ENCODE results near the gene NANS.
"Not testable (repeated sequence)": the region's sequence is repeated elsewhere in the genome, so short reads cannot be mapped to it uniquely, and the experiment has no call there.

The NANS gene

DNA sequence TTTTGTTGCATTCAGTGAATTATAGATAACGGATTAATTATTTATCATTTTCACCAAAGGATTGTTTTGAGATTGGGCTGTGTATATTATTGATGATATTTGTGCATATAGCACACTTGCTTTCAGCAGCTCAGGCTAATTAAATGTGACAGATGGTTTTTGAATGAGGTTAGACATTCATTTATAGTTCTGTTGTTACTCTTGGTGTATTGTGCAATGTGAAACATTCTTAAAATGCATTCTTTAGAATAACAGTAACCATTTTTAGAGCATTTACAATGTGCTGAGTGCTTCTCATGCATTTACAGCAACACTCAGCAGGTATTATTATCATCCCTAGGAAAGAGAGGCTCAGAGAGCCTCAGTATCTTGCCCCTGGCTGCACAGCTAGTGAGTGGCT, 23.8 kb downstream of the NANS start:
- DNase-seq: no peak

DNA sequence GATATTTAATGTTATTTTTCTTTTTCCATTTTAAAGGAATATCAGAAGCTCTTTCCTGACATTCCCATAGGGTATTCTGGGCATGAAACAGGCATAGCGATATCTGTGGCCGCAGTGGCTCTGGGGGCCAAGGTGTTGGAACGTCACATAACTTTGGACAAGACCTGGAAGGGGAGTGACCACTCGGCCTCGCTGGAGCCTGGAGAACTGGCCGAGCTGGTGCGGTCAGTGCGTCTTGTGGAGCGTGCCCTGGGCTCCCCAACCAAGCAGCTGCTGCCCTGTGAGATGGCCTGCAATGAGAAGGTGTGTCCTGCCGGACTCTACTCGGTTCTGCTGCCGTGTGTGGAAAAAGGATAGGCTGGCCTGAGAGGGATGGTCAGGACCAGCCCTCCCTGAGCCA, 24.2 kb downstream of the NANS start:
- no peak for DNase-seq

DNA sequence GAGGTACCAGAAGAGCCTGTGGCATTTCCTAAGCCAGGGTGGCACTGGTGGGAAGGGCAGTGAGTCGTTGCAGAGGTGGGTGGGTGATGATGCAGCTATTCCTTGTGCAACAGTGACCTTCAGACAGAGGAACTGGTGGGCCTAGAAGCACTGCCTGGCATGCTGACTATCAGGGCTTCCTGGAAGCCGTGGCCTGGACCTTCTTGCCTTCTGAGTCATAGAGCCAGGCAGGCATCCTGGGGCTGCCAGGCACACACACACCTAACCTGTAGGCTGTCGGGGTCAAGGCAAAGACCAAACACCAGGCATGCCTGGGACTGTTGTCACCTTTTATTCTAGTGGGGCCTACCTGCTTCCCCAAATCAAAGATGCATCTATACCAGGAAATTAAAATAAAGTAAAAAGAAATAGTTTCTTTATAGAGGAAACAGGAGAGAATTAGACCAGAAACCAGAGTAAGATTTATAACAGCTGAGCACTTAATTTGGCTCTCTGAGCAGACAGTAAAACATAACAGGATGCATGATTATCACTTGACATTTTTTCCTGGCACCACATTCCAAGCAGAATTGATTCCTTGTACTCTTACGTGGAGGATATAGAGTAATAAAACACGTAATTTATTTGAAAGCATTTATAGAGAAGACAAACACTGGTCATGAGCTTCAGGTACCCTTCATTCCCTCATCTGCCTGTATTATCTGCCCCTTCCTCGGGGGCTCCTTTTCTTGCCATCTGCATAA, 25.1 kb downstream of the NANS start:
- no peak for DNase-seq

DNA sequence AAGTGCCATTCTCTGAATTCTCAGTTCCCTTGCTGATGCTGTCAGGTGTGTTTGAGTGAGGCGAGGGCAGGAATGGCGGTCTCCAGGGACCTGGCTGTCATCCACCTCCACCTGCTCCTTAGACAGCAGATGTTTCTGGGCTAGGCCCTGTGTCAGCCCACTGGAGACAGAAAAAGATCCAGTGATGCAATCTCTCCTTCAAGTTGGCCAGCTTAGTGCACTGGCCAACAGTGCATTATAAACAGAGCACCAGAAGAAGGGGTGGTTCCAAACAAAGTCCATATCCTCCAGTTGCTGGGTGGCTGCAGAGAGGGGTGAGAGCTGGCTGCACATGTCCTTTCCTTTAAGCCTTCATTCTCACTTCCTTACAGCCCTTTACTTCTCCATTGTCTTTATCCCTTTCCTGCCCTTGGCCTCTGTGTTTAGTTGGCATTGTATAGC, 26.5 kb downstream of the NANS start:
- no peak for DNase-seq

DNA sequence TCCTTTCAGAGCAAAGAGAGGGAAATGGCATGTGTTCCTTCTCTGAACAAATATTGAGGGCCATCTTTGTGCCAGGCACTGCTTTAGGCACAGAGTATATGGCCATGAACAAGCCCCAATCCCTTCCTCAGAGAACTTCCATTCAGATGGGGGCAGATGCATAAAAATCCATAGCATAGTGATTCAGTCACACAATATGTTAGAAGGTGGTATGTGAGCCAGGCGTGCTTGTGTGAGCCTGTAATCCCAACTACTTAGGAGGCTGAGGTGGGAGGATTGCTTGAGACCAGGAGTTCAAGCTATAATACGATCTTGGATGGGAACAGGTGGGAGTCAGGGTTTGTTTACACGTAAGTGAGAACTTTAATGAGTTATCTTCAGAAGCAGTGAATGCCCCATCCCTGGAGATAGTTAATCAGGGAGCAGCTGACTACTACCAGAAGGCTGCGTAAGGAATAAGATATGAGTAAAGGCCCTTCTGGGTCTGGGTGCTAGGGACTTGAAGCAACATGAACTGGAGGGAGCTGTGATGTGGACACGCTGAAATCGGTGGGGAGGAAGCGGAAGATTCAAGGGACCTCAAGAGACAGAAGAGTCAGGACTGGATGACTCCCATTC, 27.1 kb downstream of the NANS start:
- no peak for DNase-seq

DNA sequence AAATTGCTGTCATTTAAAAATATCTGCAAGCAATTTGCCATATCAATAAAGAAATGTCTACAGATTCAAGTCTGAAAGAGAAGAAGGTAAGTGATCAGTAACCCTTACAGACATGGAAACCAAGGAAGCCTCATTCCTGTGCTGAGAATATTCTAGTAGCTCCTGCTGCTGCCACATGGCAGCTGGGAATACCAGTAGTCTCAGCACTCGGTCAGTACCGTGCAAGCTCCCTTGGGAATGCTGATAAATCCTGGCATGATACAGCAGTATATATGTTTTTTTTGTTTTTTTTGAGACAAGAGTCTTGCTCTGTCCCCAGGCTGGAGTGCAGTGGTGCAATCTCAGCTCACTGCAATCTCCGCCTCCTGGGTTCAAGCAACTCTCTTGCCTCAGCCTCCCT, 27.9 kb downstream of the NANS start:
- DNase-seq: no peak

DNA sequence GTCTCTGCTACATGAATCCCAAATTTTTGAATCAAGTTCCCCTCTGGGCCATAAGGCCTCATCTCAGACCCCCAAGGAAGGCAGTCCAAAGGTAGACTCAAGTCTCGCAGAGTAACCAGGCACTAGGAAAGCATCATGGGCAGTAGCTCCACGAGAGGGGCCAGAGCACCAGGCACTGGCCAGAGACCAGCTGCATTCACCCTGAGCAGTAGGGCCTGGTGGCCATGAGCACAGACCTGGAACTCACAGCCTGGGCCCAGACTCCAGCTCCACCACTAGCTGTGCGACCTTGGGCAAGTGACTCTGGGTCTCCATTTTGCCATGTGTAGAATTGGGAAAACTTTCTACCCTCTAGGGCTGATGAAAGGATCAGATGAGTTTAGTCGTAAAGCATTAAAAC, 28.5 kb downstream of the NANS start:
- DNase-seq: no peak

DNA sequence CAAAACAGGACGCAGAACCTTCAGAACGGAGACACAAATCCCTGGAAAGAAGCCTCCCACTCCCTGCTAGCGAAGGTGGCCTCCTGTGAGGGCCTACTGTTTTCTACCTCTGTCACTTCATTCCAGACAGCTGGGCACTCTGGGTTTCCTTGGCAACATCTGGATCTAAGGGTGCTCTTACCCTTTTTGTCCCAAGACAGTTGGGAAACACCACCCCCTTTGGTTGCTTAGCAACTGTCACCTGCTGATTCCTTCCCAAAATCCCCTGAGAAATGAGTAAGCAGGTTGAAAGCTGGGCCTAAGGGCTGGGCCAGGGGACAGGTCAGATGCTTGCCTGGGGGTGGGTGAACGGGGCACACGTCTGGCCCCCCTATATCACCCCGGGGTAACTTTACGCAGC, 29.4 kb downstream of the NANS start:
- no peak for DNase-seq

DNA sequence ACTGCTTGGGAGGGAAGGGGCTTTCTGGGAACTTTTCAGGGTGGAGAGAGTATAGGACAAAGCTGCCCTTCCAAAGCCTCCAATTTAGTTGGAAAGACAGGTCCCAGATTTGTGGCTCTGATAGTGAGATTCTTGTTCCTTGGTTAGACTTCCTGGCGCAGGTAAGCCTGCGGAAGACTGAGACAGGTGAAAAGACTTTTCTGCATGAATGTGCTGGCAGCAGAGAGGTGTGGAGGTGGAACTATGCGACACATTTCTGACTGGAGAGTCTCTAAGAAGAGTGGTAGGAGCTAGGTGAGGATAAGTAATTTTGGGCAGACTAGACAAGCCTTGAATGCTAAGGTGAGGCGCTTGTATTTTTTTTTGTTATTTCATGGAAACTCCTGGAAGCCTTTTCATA, 29.9 kb downstream of the NANS start:
- no peak for DNase-seq

DNA sequence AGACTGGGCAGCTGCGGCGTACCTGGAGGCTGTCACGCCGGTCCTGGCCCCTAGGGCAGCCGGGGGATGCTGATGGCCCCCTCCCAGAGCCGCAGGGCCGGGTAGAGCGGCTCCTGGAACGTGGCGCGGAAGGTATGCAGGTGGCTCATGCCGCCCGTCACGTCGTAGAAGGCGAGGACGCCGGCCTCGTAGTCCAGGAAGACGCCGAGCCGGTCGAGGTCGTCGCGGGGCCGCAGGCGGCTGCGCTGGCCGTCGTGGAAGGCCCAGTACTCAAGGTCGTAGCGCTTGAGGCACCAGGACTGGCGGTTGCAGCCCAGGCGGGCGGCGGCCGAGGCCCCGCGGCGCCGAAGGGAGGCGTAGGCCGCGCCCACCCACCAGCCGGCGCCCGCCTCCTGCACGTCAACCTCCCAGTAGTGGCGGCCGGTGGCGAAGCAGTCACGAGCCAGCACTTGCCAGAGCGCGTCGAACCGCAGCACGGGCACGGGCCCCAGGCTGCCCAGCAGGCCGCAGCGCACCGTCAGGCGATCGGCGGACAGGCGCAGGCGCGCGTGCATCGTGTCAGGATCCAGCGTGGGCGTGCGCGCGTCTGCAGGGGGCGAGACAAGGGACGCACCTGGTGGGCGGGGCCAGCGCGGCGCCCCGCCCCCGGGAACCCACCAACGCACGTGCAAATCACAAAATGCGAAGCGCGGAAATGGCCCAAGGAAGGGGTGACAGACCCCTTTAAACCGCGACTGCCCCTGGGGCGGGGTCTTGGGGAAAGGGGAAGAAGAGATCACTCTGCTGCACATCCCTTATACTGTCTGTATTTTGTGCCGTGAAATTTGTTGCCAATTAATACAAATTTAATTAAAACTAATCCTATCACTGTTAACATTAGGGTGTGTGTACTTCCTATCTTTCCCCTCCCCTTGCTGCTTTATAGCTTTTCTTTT, 31.2 kb downstream of the NANS start:
- no peak for DNase-seq

DNA sequence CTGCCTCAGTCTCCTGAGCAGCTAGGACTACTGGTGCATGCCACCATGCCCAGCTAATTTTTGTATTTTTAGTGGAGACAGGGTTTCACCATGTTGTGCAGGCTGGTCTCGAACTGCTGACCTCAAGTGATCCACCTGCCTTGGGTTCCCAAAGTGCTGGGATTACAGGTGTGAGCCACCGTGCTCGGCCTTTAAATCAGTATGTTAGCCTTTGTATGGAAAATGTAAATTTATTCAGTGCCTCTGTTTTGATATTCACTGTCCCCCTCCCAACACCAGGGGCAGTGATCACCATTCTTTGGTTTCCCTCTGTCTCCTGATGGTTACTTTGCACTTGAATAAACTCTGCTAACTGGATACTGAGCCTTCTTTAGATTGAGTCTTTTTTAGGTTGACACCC, 34.1 kb downstream of the NANS start:
- not testable (repeated sequence) for DNase-seq

DNA sequence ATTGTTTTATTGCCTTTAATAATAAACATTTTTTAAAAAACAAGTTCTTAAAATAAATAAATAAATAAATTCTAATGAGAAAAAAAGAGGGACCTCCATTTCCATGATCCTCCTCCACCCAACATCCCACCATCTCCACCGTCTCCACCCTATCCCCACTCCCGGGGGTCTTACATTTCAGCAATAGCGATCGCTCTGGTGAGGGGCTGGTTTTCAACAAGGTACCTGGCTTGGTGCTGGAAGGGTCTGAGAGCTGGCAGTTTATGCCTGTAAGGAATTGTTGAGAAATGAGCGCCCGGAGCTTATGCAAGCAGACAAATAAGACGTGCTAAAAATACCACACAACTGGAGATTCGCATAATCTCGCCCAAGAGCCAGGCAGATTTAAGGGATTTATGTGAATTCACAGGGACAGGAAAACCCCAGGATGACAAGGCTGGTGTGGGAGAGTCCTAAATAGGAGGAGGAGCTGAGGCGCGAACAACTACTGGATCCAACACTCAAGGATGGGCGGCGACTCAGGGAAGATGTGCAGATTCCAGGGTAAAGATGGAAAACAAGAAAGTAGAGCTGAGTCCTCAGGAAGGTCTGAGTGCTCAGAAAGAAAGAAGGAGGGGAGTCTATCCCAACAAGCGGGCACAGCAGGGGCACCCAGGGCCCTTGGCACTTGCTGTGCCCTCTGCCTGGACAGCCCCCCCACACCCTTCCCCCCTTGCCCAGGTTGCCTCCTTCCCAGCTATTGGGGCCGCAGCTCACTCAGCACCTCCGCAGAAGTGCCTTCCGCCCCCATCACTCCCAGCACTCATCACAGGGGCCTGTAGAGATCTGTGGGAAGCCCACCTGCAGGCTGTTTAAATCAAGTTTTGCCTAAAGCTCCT, 35.4 kb downstream of the NANS start:
- no peak for DNase-seq

DNA sequence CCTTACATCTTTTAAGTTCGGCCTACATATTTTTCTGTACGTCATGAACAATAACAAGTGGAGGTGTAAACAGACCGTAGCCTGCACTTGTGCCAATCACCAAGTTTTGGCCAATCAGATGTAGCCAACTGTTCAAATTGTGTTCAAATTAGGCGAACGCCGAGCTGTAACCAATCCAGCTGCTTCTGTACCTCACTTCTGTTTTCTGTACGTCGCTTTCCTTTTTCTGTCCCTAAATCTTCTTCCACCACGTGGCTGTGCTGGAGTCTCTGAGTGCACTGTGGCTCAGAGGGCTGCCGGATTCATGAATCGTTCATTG, 36.0 kb downstream of the NANS start:
- no peak for DNase-seq

DNA sequence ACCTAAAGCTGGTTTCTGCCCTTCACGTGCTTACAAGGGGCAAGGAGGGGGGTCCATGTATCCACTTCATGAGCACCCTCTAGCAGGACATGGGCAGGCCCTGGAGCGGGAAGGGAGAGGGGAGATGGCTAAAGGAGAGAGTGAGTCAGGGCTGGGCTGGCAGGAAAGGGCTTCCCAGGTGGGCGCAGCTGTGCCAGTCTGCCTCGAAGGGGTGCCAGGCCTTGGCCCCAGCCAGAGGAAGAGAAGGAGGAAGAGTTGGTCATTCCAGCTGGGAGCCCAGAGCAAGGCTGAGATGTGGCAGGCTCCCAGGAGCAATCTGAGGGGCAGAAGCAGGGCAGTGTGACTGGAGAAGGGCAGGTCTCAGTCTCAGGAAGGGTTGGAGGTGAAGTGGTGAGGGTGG, 37.8 kb downstream of the NANS start:
- DNase-seq: no peak

DNA sequence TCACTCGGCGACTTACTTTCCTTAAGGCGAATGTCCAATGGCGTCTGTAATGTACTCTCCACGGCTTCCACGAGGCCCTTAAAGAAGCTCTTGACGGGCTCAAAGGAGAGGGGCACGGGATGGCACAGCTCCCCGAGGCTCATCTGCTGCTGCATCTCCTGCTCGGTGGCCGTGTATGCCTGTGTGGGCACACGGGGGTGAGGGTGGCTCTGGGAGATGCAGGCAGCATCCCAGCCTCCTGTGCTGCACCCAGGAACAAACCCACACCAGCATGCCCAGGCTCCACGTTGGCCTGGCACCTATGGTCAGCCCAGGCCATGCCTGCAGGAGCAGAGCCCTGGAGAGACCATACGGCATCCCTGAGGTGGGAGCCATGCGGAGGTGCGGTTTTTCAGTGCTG, 38.3 kb downstream of the NANS start:
- no peak for DNase-seq

DNA sequence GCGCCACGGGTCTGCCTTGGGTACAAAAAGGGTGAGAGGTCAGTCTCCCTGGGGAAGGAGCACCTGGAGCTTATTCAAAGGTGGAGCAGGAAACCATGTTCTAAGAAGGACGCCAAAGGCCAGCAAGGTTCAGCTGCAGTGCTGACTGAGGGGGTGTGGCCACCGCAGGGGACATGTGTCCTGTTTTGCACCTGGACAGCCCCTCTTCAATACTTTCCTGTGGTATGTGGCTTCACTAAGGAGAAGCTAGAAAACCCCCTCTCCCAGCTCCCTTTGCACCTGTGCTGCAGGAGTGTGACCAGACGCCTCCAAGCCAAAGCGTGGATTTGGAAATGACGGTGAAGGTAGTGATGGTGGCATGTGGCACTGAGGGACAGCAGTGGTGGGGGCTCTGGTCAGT, 38.9 kb downstream of the NANS start:
- no peak for DNase-seq

DNA sequence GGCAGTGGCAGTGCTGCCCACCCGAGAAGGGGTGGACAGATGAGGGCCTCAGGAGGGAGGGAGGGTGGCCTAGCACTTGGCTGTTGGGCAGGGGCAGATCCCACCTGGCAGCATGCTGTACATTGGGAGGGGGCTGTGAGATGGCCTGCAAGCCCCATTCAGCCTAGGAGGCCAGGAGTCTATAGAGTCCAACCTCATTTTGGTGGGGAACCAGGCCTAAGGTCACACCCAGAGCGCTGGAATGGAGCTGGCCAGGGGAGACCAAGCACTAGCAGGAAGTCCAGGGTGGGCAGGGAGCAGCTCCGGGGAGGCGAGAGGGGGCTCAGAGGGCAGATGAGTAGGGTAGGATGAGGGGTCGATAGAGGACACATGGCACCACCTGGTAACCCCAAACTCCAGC, 39.6 kb downstream of the NANS start:
- DNase-seq: no peak

DNA sequence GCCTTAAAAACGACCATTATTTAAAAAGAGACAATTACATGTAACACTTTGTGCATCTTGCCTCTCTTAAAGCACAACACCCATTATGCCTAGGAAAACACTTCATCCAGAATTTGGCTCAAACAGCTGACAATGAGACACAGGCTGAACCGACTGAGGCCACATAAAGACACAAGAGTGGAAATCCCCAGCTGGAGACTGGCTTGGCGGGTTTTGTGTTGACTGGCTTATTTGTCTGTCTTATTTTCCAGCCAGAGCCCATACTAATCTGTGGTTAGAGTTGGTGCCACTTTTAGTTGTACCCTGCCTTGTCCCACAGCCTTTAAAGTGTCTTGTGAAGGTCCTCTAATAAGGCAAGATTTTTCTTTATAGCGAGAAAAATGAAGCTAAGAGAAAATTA, 41.3 kb downstream of the NANS start:
- no peak for DNase-seq

DNA sequence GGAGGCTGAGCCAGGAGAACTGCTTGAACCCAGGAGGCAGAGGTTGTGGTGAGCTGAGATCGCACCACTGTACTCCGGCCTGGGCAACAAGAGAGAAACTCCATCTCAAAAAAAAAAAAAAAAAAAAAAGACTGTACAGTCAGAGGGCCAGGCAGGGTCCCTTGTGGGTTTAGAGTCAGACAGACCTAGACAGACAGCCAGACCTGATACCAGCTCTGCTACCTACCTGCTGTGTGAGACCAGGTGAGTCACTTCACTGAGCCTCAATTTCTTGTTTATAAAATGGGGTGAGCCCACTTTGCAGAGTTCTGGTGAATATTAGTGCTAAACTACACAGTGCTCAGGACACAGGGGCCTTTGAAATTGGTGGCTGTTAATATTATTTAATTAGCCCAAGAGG, 42.8 kb downstream of the NANS start:
- DNase-seq: no peak

DNA sequence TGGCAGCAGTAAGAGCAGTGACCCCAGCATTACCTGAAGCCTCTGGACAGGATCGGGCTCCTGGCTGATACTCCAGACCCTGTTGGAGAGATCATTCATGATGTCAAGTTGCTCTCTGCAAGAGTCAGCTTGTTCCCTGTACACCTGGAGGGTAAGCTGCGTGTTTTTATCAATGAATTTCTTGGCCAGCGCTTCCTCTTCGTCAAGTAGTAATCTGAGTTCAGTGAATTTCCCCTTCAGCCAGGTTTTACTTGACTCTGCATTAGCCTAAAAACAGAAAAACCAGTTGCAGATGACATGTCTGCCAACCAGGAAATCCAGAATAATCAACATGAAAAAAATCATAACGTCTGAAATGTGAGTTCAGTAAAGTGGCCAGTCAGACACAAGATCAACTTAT, 43.4 kb downstream of the NANS start:
- DNase-seq: no peak

DNA sequence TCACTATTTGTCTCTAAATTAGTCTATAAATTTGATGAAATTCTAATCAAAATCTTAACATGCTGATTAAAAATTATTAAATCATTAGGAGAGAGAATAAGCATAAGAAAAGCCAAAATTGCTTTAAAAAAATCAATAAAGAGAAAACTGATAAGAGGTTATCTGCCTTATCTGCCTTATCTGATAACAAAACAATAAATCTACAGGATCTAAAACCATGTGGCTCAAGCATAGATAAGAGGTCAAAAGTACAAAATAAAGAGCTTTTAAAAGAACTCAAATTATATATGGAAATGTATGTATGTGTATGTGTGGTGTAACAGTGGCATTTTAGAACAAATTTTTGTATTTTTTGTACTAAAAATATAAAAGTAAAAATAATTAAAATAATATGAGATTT, 43.9 kb downstream of the NANS start:
- no peak for DNase-seq

DNA sequence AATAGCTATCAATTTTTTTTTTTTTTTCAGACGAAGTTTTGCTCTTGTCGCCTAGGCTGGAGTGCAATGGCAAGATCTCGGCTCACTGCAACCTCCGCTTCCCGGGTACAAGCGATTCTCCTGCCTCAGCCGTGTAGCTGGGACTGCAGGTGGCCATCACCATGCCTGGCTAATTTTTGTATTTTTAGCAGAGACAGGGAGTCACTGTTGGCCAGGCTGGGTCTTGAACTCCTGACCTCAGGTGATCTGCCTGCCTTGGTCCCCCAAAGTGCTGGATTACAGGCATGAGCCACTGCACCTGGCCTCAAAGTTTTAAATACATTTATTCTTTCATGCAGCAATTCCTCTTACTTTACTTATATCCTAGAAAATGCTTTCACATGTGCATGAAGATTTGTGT, 44.9 kb downstream of the NANS start:
- DNase-seq: no peak

DNA sequence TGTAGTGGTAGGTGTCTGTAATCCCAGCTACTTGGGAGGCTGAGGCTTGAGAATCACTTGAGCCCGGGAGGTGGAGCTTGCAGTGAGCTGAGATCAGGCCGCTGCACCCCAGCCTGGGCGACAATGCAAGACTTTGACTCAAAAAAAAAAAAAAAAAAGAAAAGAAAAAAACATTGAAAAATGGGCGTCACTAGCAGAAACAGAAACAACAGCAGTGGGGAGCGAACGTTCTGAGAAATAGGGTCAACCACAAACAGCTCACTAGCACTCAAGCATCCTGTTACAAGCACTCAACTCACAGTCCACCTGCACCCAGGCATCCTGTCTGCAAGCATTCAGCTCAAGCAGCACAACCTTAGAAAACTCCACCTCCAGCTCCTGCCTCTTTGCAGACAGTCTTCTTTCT, 45.3 kb downstream of the NANS start:
- no peak for DNase-seq
